Right lobe of liver (tissue), 4 donors: ENCODE results near the gene AGAP9.

Source experiments
- POLR2A ChIP-seq: fragments of 450-650 bp; IDR thresholded peaks from one replicate; pipeline ENCODE4 v1.6.1; 2017; ENCODE audit warnings: antibody characterized with exemption, mild to moderate bottlenecking
- TF ChIP-seq, protein P1 (sequence below), 4 donors: fragments of 200-600 bp in 3 of 4; fragments of 450-650 bp in 1 of 4; IDR thresholded peaks; one replicate each; pipeline versions ENCODE4 v1.5.1 to v1.8.0; 2016 to 2022; ENCODE audit warnings: antibody characterized with exemption in 4 of 4, mild to moderate bottlenecking in 2 of 4
- donor health status: DM: no; HTN: no; CAD: no.
- donor health status: DM: no; HTN: no; CAD: no.
- donor health status: DM: no; HTN: yes; CAD: no.

DNA sequence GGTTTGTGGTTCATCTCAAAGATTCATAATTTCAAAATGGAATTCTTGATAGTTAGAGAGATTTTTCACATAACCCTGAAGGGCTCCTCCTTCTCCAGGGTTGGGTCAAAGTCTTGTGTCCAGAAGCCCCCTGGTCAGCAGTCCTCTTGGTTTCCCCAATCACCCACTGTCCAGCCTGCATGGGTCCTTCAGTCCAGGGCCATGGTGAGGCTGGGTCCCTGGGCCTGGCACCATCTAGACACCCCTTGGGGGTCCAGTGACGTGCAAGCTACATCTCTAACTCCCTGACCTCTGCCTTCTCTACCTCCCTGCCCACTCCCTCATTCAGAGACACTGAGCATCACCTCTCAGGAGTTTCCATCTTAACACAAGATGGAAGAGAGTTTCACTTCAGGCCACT lies 65.6 kb downstream of the AGAP9 start:
- TF ChIP-seq, protein P1, sequence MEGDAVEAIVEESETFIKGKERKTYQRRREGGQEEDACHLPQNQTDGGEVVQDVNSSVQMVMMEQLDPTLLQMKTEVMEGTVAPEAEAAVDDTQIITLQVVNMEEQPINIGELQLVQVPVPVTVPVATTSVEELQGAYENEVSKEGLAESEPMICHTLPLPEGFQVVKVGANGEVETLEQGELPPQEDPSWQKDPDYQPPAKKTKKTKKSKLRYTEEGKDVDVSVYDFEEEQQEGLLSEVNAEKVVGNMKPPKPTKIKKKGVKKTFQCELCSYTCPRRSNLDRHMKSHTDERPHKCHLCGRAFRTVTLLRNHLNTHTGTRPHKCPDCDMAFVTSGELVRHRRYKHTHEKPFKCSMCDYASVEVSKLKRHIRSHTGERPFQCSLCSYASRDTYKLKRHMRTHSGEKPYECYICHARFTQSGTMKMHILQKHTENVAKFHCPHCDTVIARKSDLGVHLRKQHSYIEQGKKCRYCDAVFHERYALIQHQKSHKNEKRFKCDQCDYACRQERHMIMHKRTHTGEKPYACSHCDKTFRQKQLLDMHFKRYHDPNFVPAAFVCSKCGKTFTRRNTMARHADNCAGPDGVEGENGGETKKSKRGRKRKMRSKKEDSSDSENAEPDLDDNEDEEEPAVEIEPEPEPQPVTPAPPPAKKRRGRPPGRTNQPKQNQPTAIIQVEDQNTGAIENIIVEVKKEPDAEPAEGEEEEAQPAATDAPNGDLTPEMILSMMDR (IDR thresholded peaks at IDR 0.05) = no peak
- TF ChIP-seq POLR2A = no peak
